Inflammatory macrophage (primary cell): ENCODE measurements around the gene JADE2.
A peak's percentile ranks its signal among the peaks of the same experiment; 100 is the strongest.

ENCODE experiments used
- DNase-seq, 2 donors: peaks; one replicate each; pipeline ENCODE4 v3.0.0-alpha.2; 2020 to 2022

JADE2 gene

GRCh38 chr5:134530301-134531077 is 5.0 kb downstream of the JADE2 start:
- DNase-seq = no peak

GRCh38 chr5:134533115-134533815 is 7.8 kb downstream of the JADE2 start:
- DNase-seq = peak; percentile 41 to 87

- no peak for DNase-seq
Measured at GRCh38 chr5:134534058-134534725, 8.7 kb downstream of the JADE2 start.

- no peak for DNase-seq
Measured at GRCh38 chr5:134534726-134535110, 9.2 kb downstream of the JADE2 start.

GRCh38 chr5:134536876-134537275 is 11.4 kb downstream of the JADE2 start:
- no peak for DNase-seq

GRCh38 chr5:134537297-134537696 is 11.8 kb downstream of the JADE2 start:
- no peak for DNase-seq

GRCh38 chr5:134538296-134538695 is 12.8 kb downstream of the JADE2 start:
- no peak for DNase-seq

GRCh38 chr5:134539732-134540131 is 14.3 kb downstream of the JADE2 start:
- no peak for DNase-seq

GRCh38 chr5:134540747-134541733 is 15.6 kb downstream of the JADE2 start:
- DNase-seq = no peak

- peak in 1 of 2 donors; percentile 51 for DNase-seq
Measured at GRCh38 chr5:134541736-134542376, 16.4 kb downstream of the JADE2 start.

- DNase-seq = peak; percentile 62 to 82
Measured at GRCh38 chr5:134543820-134544614, 18.5 kb downstream of the JADE2 start.

GRCh38 chr5:134545070-134545868 is 19.8 kb downstream of the JADE2 start:
- DNase-seq = peak in 1 of 2 donors; percentile 31

GRCh38 chr5:134547066-134547465 is 21.6 kb downstream of the JADE2 start:
- no peak for DNase-seq

GRCh38 chr5:134547579-134547978 is 22.1 kb downstream of the JADE2 start:
- no peak for DNase-seq

- no peak for DNase-seq
Measured at GRCh38 chr5:134547999-134548658, 22.7 kb downstream of the JADE2 start.

- DNase-seq = no peak
Measured at GRCh38 chr5:134549714-134550113, 24.2 kb downstream of the JADE2 start.

GRCh38 chr5:134550271-134551214 is 25.1 kb downstream of the JADE2 start:
- DNase-seq = no peak

GRCh38 chr5:134551901-134552300 is 26.4 kb downstream of the JADE2 start:
- DNase-seq = no peak
